ENCODE measurements around the gene PIKFYVE.

DNA sequence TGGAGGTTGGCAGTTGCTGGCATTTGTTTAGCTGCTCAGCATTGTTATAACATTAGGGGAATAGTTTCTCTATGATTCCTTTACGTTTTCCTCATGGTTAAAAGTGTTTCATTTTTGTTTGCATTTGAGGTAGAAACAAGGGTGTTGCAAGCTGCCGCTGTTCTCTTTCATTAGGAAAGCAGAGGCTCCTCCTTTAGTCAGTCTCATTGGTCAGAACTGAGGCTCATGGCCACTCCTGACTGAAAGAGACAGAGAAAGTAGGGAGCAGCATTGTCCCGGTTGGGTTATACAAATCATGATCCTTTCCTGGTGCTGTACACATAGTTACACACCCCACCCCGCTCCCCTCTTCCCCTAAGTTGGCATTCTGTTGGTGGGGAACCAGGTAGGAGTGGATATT, 80.7 kb downstream of the PIKFYVE start:
- TF ChIP-seq, protein P1, sequence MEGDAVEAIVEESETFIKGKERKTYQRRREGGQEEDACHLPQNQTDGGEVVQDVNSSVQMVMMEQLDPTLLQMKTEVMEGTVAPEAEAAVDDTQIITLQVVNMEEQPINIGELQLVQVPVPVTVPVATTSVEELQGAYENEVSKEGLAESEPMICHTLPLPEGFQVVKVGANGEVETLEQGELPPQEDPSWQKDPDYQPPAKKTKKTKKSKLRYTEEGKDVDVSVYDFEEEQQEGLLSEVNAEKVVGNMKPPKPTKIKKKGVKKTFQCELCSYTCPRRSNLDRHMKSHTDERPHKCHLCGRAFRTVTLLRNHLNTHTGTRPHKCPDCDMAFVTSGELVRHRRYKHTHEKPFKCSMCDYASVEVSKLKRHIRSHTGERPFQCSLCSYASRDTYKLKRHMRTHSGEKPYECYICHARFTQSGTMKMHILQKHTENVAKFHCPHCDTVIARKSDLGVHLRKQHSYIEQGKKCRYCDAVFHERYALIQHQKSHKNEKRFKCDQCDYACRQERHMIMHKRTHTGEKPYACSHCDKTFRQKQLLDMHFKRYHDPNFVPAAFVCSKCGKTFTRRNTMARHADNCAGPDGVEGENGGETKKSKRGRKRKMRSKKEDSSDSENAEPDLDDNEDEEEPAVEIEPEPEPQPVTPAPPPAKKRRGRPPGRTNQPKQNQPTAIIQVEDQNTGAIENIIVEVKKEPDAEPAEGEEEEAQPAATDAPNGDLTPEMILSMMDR (IDR thresholded peaks at IDR 0.05; ENCODE audit: insufficient read depth, low read depth, low read length): no peak
- TF ChIP-seq EZH2 (IDR thresholded peaks at IDR 0.05; ENCODE audit: insufficient read depth, low read length): no peak

All from astrocyte (in vitro differentiated cells and primary cell).